Esophagus squamous epithelium (tissue), 4 donors: ENCODE measurements around the gene MAGI1.

Experiments used
- POLR2A ChIP-seq, 4 donors: fragments of 450-650 bp; IDR thresholded peaks; one replicate each; pipeline ENCODE4 v1.6.1; 2017; ENCODE audit warnings: antibody characterized with exemption in 4 of 4, mild to moderate bottlenecking in 4 of 4, moderate library complexity in 3 of 4
- TF ChIP-seq, protein P1 (sequence below), 6 experiments: fragments of 450-650 bp in 4 of 6; fragments of 200-600 bp in 2 of 6; sonication (generic) in 2 of 6; IDR thresholded peaks; one replicate each; pipeline ENCODE4 v1.5.1; 2016 to 2019; ENCODE audit warnings: antibody characterized with exemption in 6 of 6, mild to moderate bottlenecking in 4 of 6, moderate library complexity in 4 of 6

DNA sequence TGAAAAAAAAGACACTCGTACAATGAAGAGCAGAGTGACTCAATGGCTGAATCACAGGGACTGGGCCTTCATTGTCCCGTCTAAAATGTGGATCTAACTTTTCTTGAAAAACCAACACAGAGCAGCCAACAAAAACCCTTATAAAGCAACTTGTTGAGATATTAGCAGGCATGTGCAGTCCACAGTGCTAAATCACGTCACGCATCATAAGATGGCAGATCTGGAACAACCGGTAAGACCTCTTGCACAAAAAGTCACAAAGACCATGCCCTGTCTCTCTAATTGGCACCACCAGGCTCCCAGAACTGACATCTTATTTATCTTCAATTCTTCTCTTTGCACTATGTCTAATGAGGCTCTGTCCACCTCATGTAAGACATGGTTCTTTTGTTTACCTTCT, 177.0 kb downstream of the MAGI1 start:
- TF ChIP-seq, protein P1, sequence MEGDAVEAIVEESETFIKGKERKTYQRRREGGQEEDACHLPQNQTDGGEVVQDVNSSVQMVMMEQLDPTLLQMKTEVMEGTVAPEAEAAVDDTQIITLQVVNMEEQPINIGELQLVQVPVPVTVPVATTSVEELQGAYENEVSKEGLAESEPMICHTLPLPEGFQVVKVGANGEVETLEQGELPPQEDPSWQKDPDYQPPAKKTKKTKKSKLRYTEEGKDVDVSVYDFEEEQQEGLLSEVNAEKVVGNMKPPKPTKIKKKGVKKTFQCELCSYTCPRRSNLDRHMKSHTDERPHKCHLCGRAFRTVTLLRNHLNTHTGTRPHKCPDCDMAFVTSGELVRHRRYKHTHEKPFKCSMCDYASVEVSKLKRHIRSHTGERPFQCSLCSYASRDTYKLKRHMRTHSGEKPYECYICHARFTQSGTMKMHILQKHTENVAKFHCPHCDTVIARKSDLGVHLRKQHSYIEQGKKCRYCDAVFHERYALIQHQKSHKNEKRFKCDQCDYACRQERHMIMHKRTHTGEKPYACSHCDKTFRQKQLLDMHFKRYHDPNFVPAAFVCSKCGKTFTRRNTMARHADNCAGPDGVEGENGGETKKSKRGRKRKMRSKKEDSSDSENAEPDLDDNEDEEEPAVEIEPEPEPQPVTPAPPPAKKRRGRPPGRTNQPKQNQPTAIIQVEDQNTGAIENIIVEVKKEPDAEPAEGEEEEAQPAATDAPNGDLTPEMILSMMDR (IDR thresholded peaks at IDR 0.05), result no peak
- no peak for TF ChIP-seq POLR2A (IDR thresholded peaks at IDR 0.05)
